Gastrocnemius medialis (tissue), 4 donors: ENCODE data around the gene FBXW7.

ENCODE experiments used
- CTCF ChIP-seq, 5 experiments: fragments of 450-650 bp in 3 of 5; fragments of 200-600 bp in 2 of 5; sonication (generic) in 2 of 5; IDR thresholded peaks in 4 of 5; conservative IDR thresholded peaks in 1 of 5; 1 replicate in 4 of 5; 2 replicates in 1 of 5; pipeline ENCODE4 v1.5.1; 2016 to 2019; ENCODE audit warnings: antibody characterized with exemption in 5 of 5, mild to moderate bottlenecking in 3 of 5, moderate library complexity in 3 of 5
- POLR2A ChIP-seq, 2 donors: fragments of 450-650 bp; IDR thresholded peaks; one replicate each; pipeline ENCODE4 v1.6.1; 2017; ENCODE audit warnings: antibody characterized with exemption in 2 of 2, mild to moderate bottlenecking in 2 of 2, moderate library complexity in 2 of 2

GRCh38 chr4:152364883-152365282 lies 171.0 kb downstream of the FBXW7 start:
- TF ChIP-seq POLR2A (IDR thresholded peaks at IDR 0.05) (no peak), CTCF (IDR thresholded peaks at IDR 0.05 in 4 of 5, conservative IDR thresholded peaks at IDR 0.05 in 1 of 5) (no peak)
